ENCODE results near the gene TRIOBP.
"Not testable (repeated sequence)": the region's sequence is repeated elsewhere in the genome, so short reads cannot be mapped to it uniquely, and the experiment has no call there.

TRIOBP gene

GRCh38 chr22:37777122-37777687 is 80.4 kb downstream of the TRIOBP start:
- no peak for DNase-seq (ENCODE audit: low read depth in 2 of 2)

- no peak for DNase-seq (ENCODE audit: low read depth in 2 of 2)
Observed at GRCh38 chr22:37778370-37779009, 81.6 kb downstream of the TRIOBP start.

- no peak for DNase-seq (ENCODE audit: low read depth in 2 of 2)
Observed at GRCh38 chr22:37781434-37782059, 84.7 kb downstream of the TRIOBP start.

- DNase-seq (ENCODE audit: low read depth in 2 of 2) = no peak
Observed at GRCh38 chr22:37782340-37783168, 85.7 kb downstream of the TRIOBP start.

GRCh38 chr22:37784829-37785495 is 88.1 kb downstream of the TRIOBP start:
- no peak for DNase-seq (ENCODE audit: low read depth in 2 of 2)

GRCh38 chr22:37790234-37790633 is 93.4 kb downstream of the TRIOBP start:
- DNase-seq (ENCODE audit: low read depth in 2 of 2) = no peak

GRCh38 chr22:37792494-37792893 is 95.6 kb downstream of the TRIOBP start:
- no peak for DNase-seq (ENCODE audit: low read depth in 2 of 2)

GRCh38 chr22:37794376-37794775 is 97.5 kb downstream of the TRIOBP start:
- DNase-seq (ENCODE audit: low read depth in 2 of 2) = no peak

GRCh38 chr22:37796079-37796478 is 99.2 kb downstream of the TRIOBP start:
- no peak for DNase-seq (ENCODE audit: low read depth in 2 of 2)

GRCh38 chr22:37797259-37797658 is 100.4 kb downstream of the TRIOBP start:
- DNase-seq (ENCODE audit: low read depth in 2 of 2) = not testable (repeated sequence)

- no peak for DNase-seq (ENCODE audit: low read depth in 2 of 2)
Observed at GRCh38 chr22:37797874-37798500, 101.1 kb downstream of the TRIOBP start.

- not testable (repeated sequence) for DNase-seq (ENCODE audit: low read depth in 2 of 2)
Observed at GRCh38 chr22:37799979-37800378, 103.1 kb downstream of the TRIOBP start.

GRCh38 chr22:37801946-37802309 is 105.1 kb downstream of the TRIOBP start:
- no peak for DNase-seq (ENCODE audit: low read depth in 2 of 2)

- no peak for DNase-seq (ENCODE audit: low read depth in 2 of 2)
Observed at GRCh38 chr22:37802310-37803194, 105.7 kb downstream of the TRIOBP start.

GRCh38 chr22:37803195-37803638 is 106.4 kb downstream of the TRIOBP start:
- DNase-seq (ENCODE audit: low read depth in 2 of 2) = no peak

- no peak for DNase-seq (ENCODE audit: low read depth in 2 of 2)
Observed at GRCh38 chr22:37803639-37804351, 106.9 kb downstream of the TRIOBP start.

GRCh38 chr22:37804352-37804880 is 107.6 kb downstream of the TRIOBP start:
- DNase-seq (ENCODE audit: low read depth in 2 of 2) = no peak

GRCh38 chr22:37804881-37805809 is 108.3 kb downstream of the TRIOBP start:
- DNase-seq (ENCODE audit: low read depth in 2 of 2) = peak; percentile 66 to 69
